Gastroesophageal sphincter (tissue), 3 donors: ENCODE measurements around the gene PTPRE.

Experiments used
- CTCF ChIP-seq, 4 experiments: fragments of 200-600 bp in 2 of 4; fragments of 450-650 bp in 2 of 4; sonication (generic) in 1 of 4; IDR thresholded peaks; one replicate each; pipeline ENCODE4 v1.5.1; 2017 to 2019; ENCODE audit warnings: antibody characterized with exemption in 4 of 4, mild to moderate bottlenecking in 2 of 4, moderate library complexity in 2 of 4
- EP300 ChIP-seq: sonication (generic); formaldehyde crosslinking; IDR thresholded peaks from one replicate; pipeline ENCODE4 v1.6.1; 2017; ENCODE audit warnings: antibody characterized with exemption, mild to moderate bottlenecking

GRCh38 chr10:128065881-128066534, 159.1 kb downstream of the PTPRE start:
- TF ChIP-seq EP300 (no peak), CTCF (IDR thresholded peaks at IDR 0.05) (no peak)
